ENCODE results near the gene CDKAL1. TPM values are rescaled to one million over a fixed set of nuclear protein-coding genes. Genes with fewer than 3 reads are reported as not detected.

Gene CDKAL1
- polyA plus RNA-seq, 2 of the 4 experiments (the other 2 are of a cell fraction) = 4.7 to 8.3 TPM

DNA sequence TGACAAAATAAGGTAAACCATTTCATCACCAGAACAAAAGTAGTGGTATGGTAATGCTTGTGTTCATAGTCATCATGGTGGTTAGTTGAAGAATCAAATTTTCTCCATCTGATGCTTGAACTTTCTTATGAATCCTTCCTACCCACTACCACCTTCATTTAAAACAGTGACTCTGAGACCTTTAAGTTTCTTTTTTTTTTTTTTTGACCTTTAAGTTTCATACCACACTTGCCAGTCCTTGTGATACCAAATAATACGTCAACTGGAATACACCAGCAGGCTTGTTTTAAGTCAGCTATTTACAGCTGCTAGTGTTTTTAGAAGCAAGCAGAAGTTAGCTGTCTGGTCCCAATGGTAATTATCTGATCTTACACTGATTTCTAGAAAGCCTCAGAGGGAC lies 645.9 kb downstream of the CDKAL1 start:
- no peak overlapping the region for H3K4me2 ChIP-seq
- ChIA-PET CTCF (no interaction called here), POLR2A (no interaction called here)
- H3K4me1 ChIP-seq = no peaks in the 10 kb centered on the region
- DNase-seq (ENCODE audit: low read depth in 1 of 2, low spot score in 1 of 2) = no peak
- WGBS (ENCODE audit: missing lambda C conversion rate) = 100% methylated on average over 1 of the region's 1 CpG
- no peak overlapping the region for H3K27ac ChIP-seq
- H3K9me3 ChIP-seq = no peaks in the 10 kb centered on the region
- FAIRE-seq = no peak
- no peak overlapping the region for H3K4me3 ChIP-seq
- TF ChIP-seq HOXB5 (CRISPR knock-in tag; IDR thresholded peaks at IDR 0.05) = no peak
- TF ChIP-seq ZC3H11A (IDR thresholded peaks at IDR 0.05) = no peak
- TF ChIP-seq JUN (IDR thresholded peaks at IDR 0.05) = no peak
- TF ChIP-seq KDM1A (IDR thresholded peaks at IDR 0.05; ENCODE audit: low read depth) = no peak
- TF ChIP-seq USF2 (IDR thresholded peaks at IDR 0.05) = no peak
- TF ChIP-seq ATOH8 (CRISPR knock-in tag; IDR thresholded peaks at IDR 0.05; ENCODE audit: low read depth) = no peak
- no peak for TF ChIP-seq HMGXB4 (CRISPR knock-in tag; IDR thresholded peaks at IDR 0.05; ENCODE audit: borderline replicate concordance)
- TF ChIP-seq NPAS2 (CRISPR knock-in tag; IDR thresholded peaks at IDR 0.05; ENCODE audit: borderline replicate concordance) = no peak
- TF ChIP-seq CHD2 (IDR thresholded peaks at IDR 0.05; ENCODE audit: low read length, partially characterized antibody) = no peak
- no peak for TF ChIP-seq HOXB13 (CRISPR knock-in tag; IDR thresholded peaks at IDR 0.05; ENCODE audit: low read depth)
- TF ChIP-seq ZSCAN20 (CRISPR knock-in tag; IDR thresholded peaks at IDR 0.05) = no peak
- TF ChIP-seq, protein P1, sequence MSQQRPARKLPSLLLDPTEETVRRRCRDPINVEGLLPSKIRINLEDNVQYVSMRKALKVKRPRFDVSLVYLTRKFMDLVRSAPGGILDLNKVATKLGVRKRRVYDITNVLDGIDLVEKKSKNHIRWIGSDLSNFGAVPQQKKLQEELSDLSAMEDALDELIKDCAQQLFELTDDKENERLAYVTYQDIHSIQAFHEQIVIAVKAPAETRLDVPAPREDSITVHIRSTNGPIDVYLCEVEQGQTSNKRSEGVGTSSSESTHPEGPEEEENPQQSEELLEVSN (IDR thresholded peaks at IDR 0.05; ENCODE audit: borderline replicate concordance, low read depth) = no peak
- TF ChIP-seq CEBPB (IDR thresholded peaks at IDR 0.05) = no peak
- TF ChIP-seq NR3C1 (IDR thresholded peaks at IDR 0.05) = no peak
- TF ChIP-seq RFX5 (IDR thresholded peaks at IDR 0.05) = no peak
- ATAC-seq = no peak

GRCh38 chr6:21180800-21181337 lies 646.6 kb downstream of the CDKAL1 start:
- no peak overlapping the region for H3K4me3 ChIP-seq
- FAIRE-seq = no peak
- ChIA-PET CTCF (no interaction called here), POLR2A (no interaction called here)
- H3K4me1 ChIP-seq = no peaks in the 10 kb centered on the region
- H3K4me2 ChIP-seq = no peak overlapping the region
- H3K9me3 ChIP-seq = no peaks in the 10 kb centered on the region
- WGBS (ENCODE audit: missing lambda C conversion rate) = 88% methylated on average over 4 of the region's 4 CpGs
- no peak for TF ChIP-seq EHMT2 (IDR thresholded peaks at IDR 0.05; ENCODE audit: low read depth)
- no peak for TF ChIP-seq NPAS2 (CRISPR knock-in tag; IDR thresholded peaks at IDR 0.05; ENCODE audit: borderline replicate concordance)
- no peak for TF ChIP-seq PHF8 (IDR thresholded peaks at IDR 0.05; ENCODE audit: borderline replicate concordance, low read depth)
- TF ChIP-seq, protein P2, sequence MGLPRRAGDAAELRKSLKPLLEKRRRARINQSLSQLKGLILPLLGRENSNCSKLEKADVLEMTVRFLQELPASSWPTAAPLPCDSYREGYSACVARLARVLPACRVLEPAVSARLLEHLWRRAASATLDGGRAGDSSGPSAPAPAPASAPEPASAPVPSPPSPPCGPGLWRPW (IDR thresholded peaks at IDR 0.05) = no peak
- no peak for ATAC-seq
- DNase-seq (ENCODE audit: low read depth in 1 of 2, low spot score in 1 of 2) = no peak
- no peak overlapping the region for H3K27ac ChIP-seq

DNA sequence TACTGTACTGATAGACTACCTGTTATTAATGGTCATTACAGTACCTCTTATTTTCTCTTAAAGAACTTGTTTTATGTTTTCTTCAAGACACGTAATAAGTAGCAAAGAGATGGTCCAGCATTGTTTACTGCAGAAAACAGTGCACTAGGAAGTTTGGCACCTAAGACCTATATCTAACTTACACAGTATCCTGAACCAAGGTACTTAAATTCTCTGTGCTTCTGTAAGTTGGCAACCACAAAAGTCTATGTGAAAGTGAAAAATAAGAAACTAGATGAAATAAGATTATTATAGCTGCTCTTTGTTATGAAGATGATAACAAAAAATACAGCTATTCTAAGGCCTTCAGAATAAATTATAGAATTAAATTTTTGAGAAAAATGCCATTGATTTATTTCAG lies 647.6 kb downstream of the CDKAL1 start:
- no peaks in the 10 kb centered on the region for H3K4me1 ChIP-seq
- TF ChIP-seq CBX2 (IDR thresholded peaks at IDR 0.05; ENCODE audit: borderline replicate concordance, low read depth) (no peak), FOSL2 (IDR thresholded peaks at IDR 0.05) (no peak), FOSL2 (CRISPR knock-in tag; IDR thresholded peaks at IDR 0.05) (no peak), HDAC2 (IDR thresholded peaks at IDR 0.05) (no peak), MAX (IDR thresholded peaks at IDR 0.05) (no peak), JUNB (IDR thresholded peaks at IDR 0.05) (no peak), HOXB13 (CRISPR knock-in tag; IDR thresholded peaks at IDR 0.05; ENCODE audit: low read depth) (no peak), CHD2 (IDR thresholded peaks at IDR 0.05; ENCODE audit: low read length, partially characterized antibody) (no peak), CBX8 (IDR thresholded peaks at IDR 0.05) (no peak), MAZ (IDR thresholded peaks at IDR 0.05; ENCODE audit: borderline replicate concordance, low read depth, low read length) (no peak)
- TF ChIP-seq, protein P3, sequence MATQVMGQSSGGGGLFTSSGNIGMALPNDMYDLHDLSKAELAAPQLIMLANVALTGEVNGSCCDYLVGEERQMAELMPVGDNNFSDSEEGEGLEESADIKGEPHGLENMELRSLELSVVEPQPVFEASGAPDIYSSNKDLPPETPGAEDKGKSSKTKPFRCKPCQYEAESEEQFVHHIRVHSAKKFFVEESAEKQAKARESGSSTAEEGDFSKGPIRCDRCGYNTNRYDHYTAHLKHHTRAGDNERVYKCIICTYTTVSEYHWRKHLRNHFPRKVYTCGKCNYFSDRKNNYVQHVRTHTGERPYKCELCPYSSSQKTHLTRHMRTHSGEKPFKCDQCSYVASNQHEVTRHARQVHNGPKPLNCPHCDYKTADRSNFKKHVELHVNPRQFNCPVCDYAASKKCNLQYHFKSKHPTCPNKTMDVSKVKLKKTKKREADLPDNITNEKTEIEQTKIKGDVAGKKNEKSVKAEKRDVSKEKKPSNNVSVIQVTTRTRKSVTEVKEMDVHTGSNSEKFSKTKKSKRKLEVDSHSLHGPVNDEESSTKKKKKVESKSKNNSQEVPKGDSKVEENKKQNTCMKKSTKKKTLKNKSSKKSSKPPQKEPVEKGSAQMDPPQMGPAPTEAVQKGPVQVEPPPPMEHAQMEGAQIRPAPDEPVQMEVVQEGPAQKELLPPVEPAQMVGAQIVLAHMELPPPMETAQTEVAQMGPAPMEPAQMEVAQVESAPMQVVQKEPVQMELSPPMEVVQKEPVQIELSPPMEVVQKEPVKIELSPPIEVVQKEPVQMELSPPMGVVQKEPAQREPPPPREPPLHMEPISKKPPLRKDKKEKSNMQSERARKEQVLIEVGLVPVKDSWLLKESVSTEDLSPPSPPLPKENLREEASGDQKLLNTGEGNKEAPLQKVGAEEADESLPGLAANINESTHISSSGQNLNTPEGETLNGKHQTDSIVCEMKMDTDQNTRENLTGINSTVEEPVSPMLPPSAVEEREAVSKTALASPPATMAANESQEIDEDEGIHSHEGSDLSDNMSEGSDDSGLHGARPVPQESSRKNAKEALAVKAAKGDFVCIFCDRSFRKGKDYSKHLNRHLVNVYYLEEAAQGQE (IDR thresholded peaks at IDR 0.05) = no peak

More for the DNA sequence above, 647.6 kb downstream of the CDKAL1 start:
- Histone ChIP-seq H3K4me2 (no peak overlapping the region), H3K4me3 (no peak overlapping the region), H3K27ac (no peak overlapping the region), H3K9me3 (no peaks in the 10 kb centered on the region)
- FAIRE-seq (no peak), DNase-seq (ENCODE audit: low read depth in 1 of 2, low spot score in 1 of 2) (no peak), ATAC-seq (no peak)
- WGBS (ENCODE audit: missing lambda C conversion rate) = 82% methylated on average over 1 of the region's 1 CpG
- ChIA-PET CTCF (no interaction called here), POLR2A (no interaction called here)
